ENCODE measurements around the gene CFL1.
A peak's percentile ranks its signal among the peaks of the same experiment; 100 is the strongest.

CFL1 gene

GRCh38 chr11:65814986-65815565 is 42.9 kb downstream of the CFL1 start:
- DNase-seq, result peak in 1 of 2 donors; percentile 57
- H3K36me3 ChIP-seq, result no peaks in the 10 kb centered on the region
- H3K27me3 ChIP-seq, result peaks cover 0 to 3% of the 10 kb centered on the region in 2 donors
- H3K9me3 ChIP-seq, result no peaks in the 10 kb centered on the region
- no peak overlapping the region for H3K27ac ChIP-seq
- TF ChIP-seq CTCF (IDR thresholded peaks at IDR 0.05), result no peak
- no peak overlapping the region for H3K4me3 ChIP-seq
- H3K4me1 ChIP-seq, result peaks cover 0 to 10% (median 0%) of the 10 kb centered on the region in 4 donors
- intact Hi-C loops (cut with DNase I; ENCODE audit: low total_unique reads), result loop anchor here (5.0 kb wide), 2 partner anchors 33 to 198 kb away; partner anchors contain the start of genes AP5B1 and PCNX3

- DNase-seq, result peak in 1 of 2 donors; percentile 56
- intact Hi-C loops (cut with DNase I; ENCODE audit: low total_unique reads), result no loop called here
- no peak for TF ChIP-seq CTCF (IDR thresholded peaks at IDR 0.05)
- Histone ChIP-seq H3K27ac (no peak overlapping the region), H3K36me3 (no peaks in the 10 kb centered on the region), H3K9me3 (no peaks in the 10 kb centered on the region), H3K27me3 (peaks cover 0 to 6% of the 10 kb centered on the region in 2 donors), H3K4me3 (no peak overlapping the region), H3K4me1 (peaks cover 0 to 10% (median 0%) of the 10 kb centered on the region in 4 donors)
Measured at GRCh38 chr11:65814131-65814985, 43.6 kb downstream of the CFL1 start.

GRCh38 chr11:65811764-65812475 is 46.1 kb downstream of the CFL1 start:
- no peak for TF ChIP-seq CTCF (IDR thresholded peaks at IDR 0.05)
- Histone ChIP-seq H3K4me1 (peaks cover 0 to 2% (median 0%) of the 10 kb centered on the region in 4 donors), H3K9me3 (no peaks in the 10 kb centered on the region), H3K4me3 (no peak overlapping the region), H3K36me3 (no peaks in the 10 kb centered on the region), H3K27me3 (peaks cover 0 to 29% of the 10 kb centered on the region in 2 donors), H3K27ac (no peak overlapping the region)
- no peak for DNase-seq
- intact Hi-C loops (cut with DNase I; ENCODE audit: low total_unique reads), result no loop called here

- Histone ChIP-seq H3K36me3 (no peaks in the 10 kb centered on the region), H3K4me1 (no peaks in the 10 kb centered on the region), H3K9me3 (no peaks in the 10 kb centered on the region), H3K4me3 (no peak overlapping the region), H3K27me3 (peaks cover 0 to 37% of the 10 kb centered on the region in 2 donors), H3K27ac (no peak overlapping the region)
- no peak for DNase-seq
- TF ChIP-seq CTCF (IDR thresholded peaks at IDR 0.05), result no peak
- intact Hi-C loops (cut with DNase I; ENCODE audit: low total_unique reads), result no loop called here
Measured at GRCh38 chr11:65810046-65810868, 47.7 kb downstream of the CFL1 start.

- H3K9me3 ChIP-seq, result no peaks in the 10 kb centered on the region
- intact Hi-C loops (cut with DNase I; ENCODE audit: low total_unique reads), result no loop called here
- H3K36me3 ChIP-seq, result no peaks in the 10 kb centered on the region
- DNase-seq, result no peak
- TF ChIP-seq CTCF (IDR thresholded peaks at IDR 0.05), result no peak
- H3K27ac ChIP-seq, result no peak overlapping the region
- no peak overlapping the region for H3K4me3 ChIP-seq
- peaks cover 0 to 44% of the 10 kb centered on the region in 2 donors for H3K27me3 ChIP-seq
- H3K4me1 ChIP-seq, result no peaks in the 10 kb centered on the region
Measured at GRCh38 chr11:65809496-65809895, 48.5 kb downstream of the CFL1 start.
